IPS-15b (cell line): ENCODE results near the gene GABPA.
A peak's percentile ranks its signal among the peaks of the same experiment; 100 is the strongest.

Source experiments
- H3K27me3 ChIP-seq: one replicate; pipeline ENCODE4 v1.6.1; 2013; ENCODE audit warnings: low read length; ENCODE audit not compliant: control insufficient read depth, insufficient read depth
- H3K36me3 ChIP-seq: one replicate; pipeline ENCODE4 v1.6.1; 2013; ENCODE audit warnings: low read length; ENCODE audit not compliant: control insufficient read depth, insufficient read depth
- H3K4me1 ChIP-seq: one replicate; pipeline ENCODE4 v1.6.1; 2013; ENCODE audit warnings: mild to moderate bottlenecking, low read length; ENCODE audit not compliant: control insufficient read depth, insufficient read depth
- H3K4me3 ChIP-seq: one replicate; pipeline ENCODE4 v1.5.1; 2013; ENCODE audit warnings: low read depth, low read length
- H3K9ac ChIP-seq: one replicate; pipeline ENCODE4 v1.6.1; 2013; ENCODE audit warnings: low read depth, mild to moderate bottlenecking, low read length
- H3K9me3 ChIP-seq: one replicate; pipeline ENCODE4 v1.6.1; 2013; ENCODE audit warnings: mild to moderate bottlenecking, low read length; ENCODE audit not compliant: control insufficient read depth, insufficient read depth

GABPA gene

DNA sequence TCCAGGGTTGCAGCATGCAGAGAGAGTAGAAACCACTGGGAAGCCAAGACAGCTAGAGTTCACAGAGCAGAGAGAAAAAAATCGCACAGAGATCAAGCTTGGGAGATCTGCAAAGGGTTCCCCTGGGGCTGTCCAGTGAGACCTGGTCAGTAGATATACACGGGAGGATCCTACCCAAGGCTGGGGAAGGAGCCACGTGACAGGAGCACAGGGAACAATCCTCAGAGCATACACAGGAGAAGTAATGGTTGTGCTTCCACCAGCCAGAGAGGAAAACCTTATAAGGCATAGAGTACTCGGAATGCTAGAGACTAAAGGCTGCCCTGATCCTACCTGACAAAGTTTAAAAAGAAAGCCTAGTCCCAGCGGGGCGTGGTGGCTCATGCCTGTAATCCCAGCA, 53.9 kb downstream of the GABPA start:
- H3K9ac ChIP-seq = no peak overlapping the region
- no peaks in the 10 kb centered on the region for H3K9me3 ChIP-seq
- no peaks in the 10 kb centered on the region for H3K27me3 ChIP-seq
- H3K36me3 ChIP-seq = no peaks in the 10 kb centered on the region
- no peak overlapping the region for H3K4me3 ChIP-seq
- no peaks in the 10 kb centered on the region for H3K4me1 ChIP-seq

DNA sequence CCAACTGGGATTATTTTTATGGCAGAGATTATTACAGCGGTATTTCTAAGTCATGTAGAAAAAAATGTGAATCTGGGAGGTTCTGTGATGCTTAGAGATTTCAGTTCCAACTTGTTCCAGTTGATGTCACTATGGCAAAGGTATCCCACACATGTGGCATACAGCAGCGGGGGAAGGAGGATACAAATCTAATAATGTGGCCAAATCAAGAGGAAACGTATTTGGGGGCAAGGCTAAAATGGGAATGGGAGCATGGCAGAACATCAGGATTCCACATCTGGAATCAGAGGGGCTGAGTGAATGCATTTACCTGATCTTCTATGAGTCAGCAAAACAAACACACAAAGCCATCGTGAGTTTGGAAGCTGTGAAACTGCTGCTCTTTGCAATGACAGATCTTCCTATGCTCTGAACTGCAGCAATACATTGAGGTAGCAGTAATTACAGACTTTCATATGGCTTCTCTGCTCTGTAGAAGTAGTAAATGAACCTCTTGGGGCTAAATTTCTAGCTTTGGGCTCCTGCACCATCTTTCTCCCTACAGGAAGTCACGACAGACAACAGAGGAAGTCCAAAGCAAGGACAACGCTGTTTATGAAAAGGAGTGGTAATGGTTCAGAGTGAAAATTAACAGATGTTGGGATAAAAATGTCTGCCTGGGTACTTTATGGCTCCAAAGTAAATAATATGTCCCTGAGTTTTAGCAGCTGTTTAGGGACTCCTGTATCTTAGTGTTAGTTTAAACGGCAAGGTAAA, 55.5 kb downstream of the GABPA start:
- Histone ChIP-seq H3K27me3 (no peaks in the 10 kb centered on the region), H3K9me3 (no peaks in the 10 kb centered on the region), H3K4me3 (no peak overlapping the region), H3K4me1 (no peaks in the 10 kb centered on the region), H3K36me3 (no peaks in the 10 kb centered on the region), H3K9ac (no peak overlapping the region)

DNA sequence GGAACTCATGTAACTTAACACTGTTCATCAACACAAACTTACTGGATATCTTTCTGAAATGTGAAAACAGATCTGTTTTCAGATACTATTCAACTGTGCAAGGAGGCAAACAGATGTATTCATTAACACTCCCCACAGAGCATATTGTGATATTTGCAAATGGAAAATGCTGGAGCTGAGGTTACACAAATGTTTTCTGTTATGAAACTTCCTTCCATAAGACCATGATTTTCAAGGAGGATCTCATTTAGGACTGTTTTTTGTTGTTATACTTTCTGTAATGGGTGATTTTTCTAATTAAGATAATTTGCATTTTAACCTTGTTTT, 56.1 kb downstream of the GABPA start:
- H3K4me1 ChIP-seq = no peaks in the 10 kb centered on the region
- no peaks in the 10 kb centered on the region for H3K27me3 ChIP-seq
- no peak overlapping the region for H3K4me3 ChIP-seq
- no peaks in the 10 kb centered on the region for H3K9me3 ChIP-seq
- no peaks in the 10 kb centered on the region for H3K36me3 ChIP-seq
- H3K9ac ChIP-seq = no peak overlapping the region

DNA sequence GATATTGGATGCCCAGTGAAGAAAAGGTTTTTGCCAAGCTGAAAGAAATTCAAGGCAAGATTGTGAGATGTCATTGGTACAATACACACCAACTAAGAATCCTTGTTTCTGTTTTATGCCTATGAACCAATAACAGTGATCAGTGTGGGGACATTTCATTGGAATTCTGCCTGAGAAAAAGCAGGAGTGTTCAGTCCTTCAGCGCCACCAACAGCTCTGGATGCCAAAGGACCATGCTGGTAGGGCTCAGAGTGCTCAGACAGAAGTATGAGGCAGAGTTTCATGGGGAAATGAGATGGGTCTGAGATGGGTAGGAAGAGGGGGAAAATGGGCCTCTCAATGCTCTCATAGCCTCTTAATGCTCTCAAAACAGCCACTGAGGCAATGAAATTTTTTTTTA, 56.5 kb downstream of the GABPA start:
- Histone ChIP-seq H3K9me3 (no peaks in the 10 kb centered on the region), H3K4me3 (no peak overlapping the region), H3K4me1 (no peaks in the 10 kb centered on the region), H3K27me3 (no peaks in the 10 kb centered on the region), H3K9ac (no peak overlapping the region), H3K36me3 (no peaks in the 10 kb centered on the region)

DNA sequence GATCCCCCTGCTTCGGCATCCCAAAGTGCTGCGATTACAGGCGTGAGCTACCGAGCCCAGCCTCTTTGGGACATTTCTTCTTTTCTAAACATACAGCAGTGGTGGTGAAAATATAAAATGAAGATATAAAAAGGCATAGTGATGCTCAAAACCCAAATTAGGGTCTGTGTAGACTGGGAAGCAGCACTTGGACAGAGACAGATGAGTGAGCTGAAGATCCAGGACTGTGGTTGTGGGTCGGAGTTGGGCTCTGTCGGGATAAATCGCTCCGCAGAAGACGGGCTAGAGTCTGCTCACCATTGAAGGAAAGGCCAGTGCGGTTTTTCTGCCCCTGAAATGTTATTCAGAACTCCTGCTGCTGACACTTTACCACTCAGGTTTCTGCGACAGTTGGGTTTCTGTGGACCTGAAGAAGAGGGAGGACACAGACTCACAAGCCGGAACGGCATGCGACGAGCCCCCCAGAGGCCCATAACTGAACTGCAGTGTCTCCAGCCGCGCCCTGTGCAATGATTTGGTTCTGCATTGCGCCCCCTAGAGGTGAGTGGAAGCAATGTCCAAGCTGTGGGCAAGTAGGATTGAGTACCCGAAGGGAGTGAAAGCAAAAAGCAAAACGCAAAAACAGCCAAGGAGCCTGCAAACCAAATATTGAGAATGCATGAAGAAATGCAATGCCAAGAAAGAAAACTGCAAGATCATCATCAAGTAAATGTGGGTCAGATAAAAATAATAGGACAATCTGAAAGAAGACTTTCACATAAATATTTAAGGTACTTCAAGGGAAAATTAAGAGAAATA, 66.6 kb downstream of the GABPA start:
- Histone ChIP-seq H3K36me3 (no peaks in the 10 kb centered on the region), H3K4me3 (peak overlapping the region; percentile 55), H3K9ac (no peak overlapping the region), H3K4me1 (no peaks in the 10 kb centered on the region), H3K27me3 (no peaks in the 10 kb centered on the region), H3K9me3 (no peaks in the 10 kb centered on the region)

DNA sequence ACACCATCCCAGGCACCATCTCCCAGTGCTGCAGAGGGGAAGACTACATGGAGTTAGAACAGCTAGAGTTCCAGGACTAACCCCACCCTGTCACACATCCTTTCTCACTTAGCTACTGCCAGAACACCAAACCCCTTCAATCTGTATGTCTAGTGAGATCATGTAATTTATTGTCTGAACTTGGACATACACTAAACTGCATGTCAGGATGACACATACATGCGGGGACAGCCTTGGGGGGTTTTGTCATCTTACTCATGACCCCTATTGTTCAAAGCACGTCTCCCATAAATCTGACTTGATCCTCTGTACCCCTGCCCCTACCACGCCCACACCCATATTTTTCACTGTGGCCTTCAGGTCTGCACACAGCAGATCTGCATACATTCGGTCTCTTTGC, 71.3 kb downstream of the GABPA start:
- Histone ChIP-seq H3K27me3 (no peaks in the 10 kb centered on the region), H3K9me3 (no peaks in the 10 kb centered on the region), H3K4me3 (no peak overlapping the region), H3K4me1 (no peaks in the 10 kb centered on the region), H3K36me3 (no peaks in the 10 kb centered on the region), H3K9ac (no peak overlapping the region)

DNA sequence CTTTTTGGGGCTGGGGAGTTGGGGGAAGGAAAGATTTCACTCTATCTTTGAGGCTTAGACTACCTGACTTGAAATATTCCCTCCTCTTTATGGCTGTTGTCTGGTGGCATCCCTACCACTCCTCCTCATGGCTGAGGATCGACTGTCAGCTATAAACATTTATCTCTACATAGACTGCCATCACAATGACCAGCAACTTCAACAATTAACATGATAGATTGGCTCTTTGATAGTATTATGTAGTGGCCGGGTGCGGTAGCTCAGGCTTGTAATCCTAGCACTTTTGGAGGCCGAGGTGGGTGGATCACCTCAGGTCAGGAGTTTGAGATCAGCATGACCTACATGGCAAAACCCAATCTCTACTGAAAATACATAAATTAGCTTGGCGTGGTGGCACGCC, 72.4 kb downstream of the GABPA start:
- Histone ChIP-seq H3K36me3 (no peaks in the 10 kb centered on the region), H3K4me1 (no peaks in the 10 kb centered on the region), H3K9me3 (no peaks in the 10 kb centered on the region), H3K4me3 (no peak overlapping the region), H3K9ac (no peak overlapping the region), H3K27me3 (no peaks in the 10 kb centered on the region)

DNA sequence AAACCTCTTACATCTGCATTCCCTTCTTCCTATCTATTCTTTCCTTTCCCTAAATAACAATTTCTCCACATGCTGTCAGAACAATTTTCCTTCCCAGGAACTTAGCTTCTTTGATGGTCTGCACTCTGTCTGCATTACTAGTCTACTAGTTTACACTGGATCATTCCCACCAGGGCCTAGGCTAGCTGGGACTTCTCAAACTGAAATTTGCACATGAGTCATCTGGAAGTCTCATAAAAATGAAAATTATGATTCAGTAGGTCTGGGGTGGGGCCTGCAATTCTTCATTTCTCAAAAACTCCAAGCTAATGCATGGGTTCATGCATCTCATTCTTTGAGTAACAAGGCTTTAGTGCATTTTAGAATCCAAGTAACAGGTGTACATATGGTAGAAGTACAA, 74.2 kb downstream of the GABPA start:
- no peaks in the 10 kb centered on the region for H3K27me3 ChIP-seq
- no peaks in the 10 kb centered on the region for H3K4me1 ChIP-seq
- no peaks in the 10 kb centered on the region for H3K36me3 ChIP-seq
- H3K9me3 ChIP-seq = no peaks in the 10 kb centered on the region
- no peak overlapping the region for H3K4me3 ChIP-seq
- H3K9ac ChIP-seq = no peak overlapping the region

DNA sequence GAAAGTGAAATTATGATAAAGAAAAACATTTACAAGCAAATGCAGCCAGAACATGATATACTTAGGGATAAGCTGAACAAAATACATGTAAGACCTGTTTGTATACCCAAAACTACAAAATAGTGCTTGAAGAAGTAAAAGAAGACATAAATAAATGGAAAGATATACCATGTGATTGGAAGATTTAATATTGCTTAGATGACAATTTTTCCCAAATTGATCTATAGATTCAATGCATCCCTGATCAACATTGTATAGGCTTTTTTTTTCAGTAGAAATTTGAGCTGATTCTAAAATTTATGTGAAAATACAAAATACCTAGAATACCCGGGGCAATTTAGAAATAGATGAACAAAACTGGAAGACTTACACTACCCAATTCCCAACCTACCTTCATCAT, 76.4 kb downstream of the GABPA start:
- Histone ChIP-seq H3K9me3 (no peaks in the 10 kb centered on the region), H3K36me3 (no peaks in the 10 kb centered on the region), H3K4me1 (no peaks in the 10 kb centered on the region), H3K9ac (no peak overlapping the region), H3K4me3 (no peak overlapping the region), H3K27me3 (no peaks in the 10 kb centered on the region)

DNA sequence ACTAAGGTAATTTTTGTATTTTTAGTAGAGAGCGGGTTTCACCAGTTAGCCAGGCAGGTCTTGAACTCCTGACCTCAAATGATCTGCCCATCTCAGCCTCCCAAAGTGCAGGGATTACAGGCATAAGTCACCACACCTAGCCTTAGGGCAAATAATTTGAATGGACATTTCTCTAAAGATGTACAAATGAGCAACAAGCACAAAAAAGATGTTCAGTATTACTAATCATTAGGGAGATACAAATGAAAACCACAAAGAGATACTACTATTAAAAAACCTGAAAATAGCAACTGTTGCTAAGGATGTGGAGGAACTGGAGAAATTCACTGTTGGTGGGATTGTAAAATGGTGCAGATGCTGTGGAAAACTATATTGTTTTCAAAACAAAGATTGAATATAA, 79.1 kb downstream of the GABPA start:
- Histone ChIP-seq H3K9me3 (no peaks in the 10 kb centered on the region), H3K4me1 (no peaks in the 10 kb centered on the region), H3K27me3 (no peaks in the 10 kb centered on the region), H3K4me3 (no peak overlapping the region), H3K9ac (no peak overlapping the region), H3K36me3 (no peaks in the 10 kb centered on the region)

DNA sequence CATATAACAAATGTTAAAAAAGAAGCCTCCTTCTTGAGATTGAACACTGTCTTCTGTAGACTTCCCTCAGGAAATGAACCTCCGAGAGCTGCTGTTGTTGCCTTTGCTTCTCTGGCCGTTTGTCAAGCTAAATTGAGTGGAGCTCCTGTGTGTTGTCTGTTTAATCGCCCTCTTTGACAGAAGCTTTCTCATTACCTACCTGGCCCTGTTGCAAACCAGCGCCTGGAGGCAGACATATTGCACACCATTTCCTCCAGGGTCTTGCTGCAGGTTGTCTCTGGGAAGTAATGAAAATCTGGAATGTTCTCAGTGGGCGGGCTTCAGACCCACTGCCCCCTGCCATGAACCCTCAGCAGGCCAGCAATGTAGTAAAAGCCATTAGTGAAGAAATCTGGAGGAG, 83.3 kb downstream of the GABPA start:
- Histone ChIP-seq H3K4me3 (no peak overlapping the region), H3K36me3 (no peaks in the 10 kb centered on the region)

DNA sequence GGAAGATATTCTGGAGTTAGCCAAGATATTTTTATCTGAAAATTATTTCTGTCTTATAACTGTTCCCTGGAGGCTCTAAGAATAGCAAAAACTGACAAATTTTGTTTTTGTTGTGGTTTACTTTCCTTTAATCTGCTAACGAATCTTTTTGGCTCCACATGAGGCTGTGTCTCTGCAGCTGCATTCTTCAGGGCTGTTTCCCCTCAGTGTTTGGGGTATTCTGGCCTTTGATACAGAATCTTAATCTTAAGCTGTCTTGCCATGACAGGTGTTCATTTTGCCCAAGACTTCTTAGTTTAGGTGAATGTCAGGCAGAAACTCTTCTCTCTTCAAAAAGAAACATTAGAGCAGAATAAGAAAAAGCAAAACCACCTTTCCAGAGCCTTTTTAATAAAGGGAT, 83.8 kb downstream of the GABPA start:
- H3K9ac ChIP-seq = no peak overlapping the region
- H3K36me3 ChIP-seq = no peaks in the 10 kb centered on the region
- no peaks in the 10 kb centered on the region for H3K9me3 ChIP-seq
- no peak overlapping the region for H3K4me3 ChIP-seq
- no peaks in the 10 kb centered on the region for H3K27me3 ChIP-seq
- H3K4me1 ChIP-seq = no peaks in the 10 kb centered on the region

More for the DNA sequence above, 83.3 kb downstream of the GABPA start:
- H3K27me3 ChIP-seq = no peaks in the 10 kb centered on the region
- H3K4me1 ChIP-seq = no peaks in the 10 kb centered on the region
- no peaks in the 10 kb centered on the region for H3K9me3 ChIP-seq
- H3K9ac ChIP-seq = no peak overlapping the region
